HepG2 (cell line): ENCODE data around the gene SULT1B1. TPM values are rescaled to one million over a fixed set of nuclear protein-coding genes. Genes with fewer than 3 reads are reported as not detected.

Source experiments
- ARNT2 ChIP-seq: sonication (generic); formaldehyde crosslinking; IDR thresholded peaks from 2 replicates; pipeline ENCODE4 v1.8.0; 2022; ENCODE audit warnings: mild to moderate bottlenecking, low read depth, missing genetic modification reagents, moderate library complexity
- CBX2 ChIP-seq, 2 experiments: fragments of 200-600 bp in 1 of 2; sonication (generic); formaldehyde crosslinking in 1 of 2; IDR thresholded peaks; 2 replicates each; pipeline versions ENCODE4 v1.7.0 to v1.8.1; 2018 to 2022; ENCODE audit warnings: low read depth in 2 of 2, low read length in 1 of 2, mild to moderate bottlenecking in 1 of 2, missing genetic modification reagents in 1 of 2
- CEBPB ChIP-seq: IDR thresholded peaks from 2 replicates; pipeline ENCODE4 v1.6.1; 2011; ENCODE audit warnings: low read depth, low read length, improper control_type of control experiment, borderline replicate concordance
- FOXA3 ChIP-seq: IDR thresholded peaks from 2 replicates; pipeline ENCODE4 v1.6.1; 2016; ENCODE audit warnings: missing genetic modification reagents, missing compliant biosample characterization
- MAFG ChIP-seq: sonication (generic); formaldehyde crosslinking; IDR thresholded peaks from 2 replicates; pipeline ENCODE4 v1.5.1; 2020; ENCODE audit warnings: mild to moderate bottlenecking, missing genetic modification reagents
- MATR3 ChIP-seq: sonication (generic); formaldehyde crosslinking; IDR thresholded peaks from 2 replicates; pipeline ENCODE4 v1.4.0; 2020; ENCODE audit warnings: missing genetic modification reagents
- MED1 ChIP-seq: sonication (generic); formaldehyde crosslinking; IDR thresholded peaks from 2 replicates; pipeline ENCODE4 v1.4.0; 2020; ENCODE audit warnings: missing genetic modification reagents
- MED13 ChIP-seq: sonication (generic); formaldehyde crosslinking; IDR thresholded peaks from 2 replicates; pipeline ENCODE4 v1.5.0; 2020; ENCODE audit warnings: missing genetic modification reagents
- PHF21A ChIP-seq: sonication (generic); formaldehyde crosslinking; IDR thresholded peaks from 2 replicates; pipeline ENCODE4 v1.5.0; 2020; ENCODE audit warnings: mild to moderate bottlenecking, missing genetic modification reagents
- RBAK ChIP-seq: sonication (generic); formaldehyde crosslinking; IDR thresholded peaks from 2 replicates; pipeline ENCODE4 v1.5.1; 2020; ENCODE audit warnings: mild to moderate bottlenecking, missing genetic modification reagents
- SYNCRIP ChIP-seq: fragments of 200-400 bp; formaldehyde crosslinking; IDR thresholded peaks from 2 replicates; pipeline ENCODE4 v1.6.1; 2018; ENCODE audit warnings: mild to moderate bottlenecking, low read depth, low read length; ENCODE audit not compliant: insufficient read depth
- ZFP1 ChIP-seq: IDR thresholded peaks from 2 replicates; pipeline ENCODE4 v1.6.1; 2016
- ZNF10 ChIP-seq: sonication (generic); formaldehyde crosslinking; IDR thresholded peaks from 2 replicates; pipeline ENCODE4 v1.4.0; 2020; ENCODE audit warnings: mild to moderate bottlenecking, low read depth, missing genetic modification reagents, borderline replicate concordance
- ZNF232 ChIP-seq: sonication (generic); formaldehyde crosslinking; IDR thresholded peaks from 2 replicates; pipeline ENCODE4 v1.4.0; 2020; ENCODE audit warnings: missing genetic modification reagents, borderline replicate concordance
- ZNF264 ChIP-seq: sonication (generic); formaldehyde crosslinking; IDR thresholded peaks from 2 replicates; pipeline ENCODE4 v1.4.0; 2020; ENCODE audit warnings: missing genetic modification reagents
- ZNF672 ChIP-seq: sonication (generic); formaldehyde crosslinking; IDR thresholded peaks from 2 replicates; pipeline ENCODE4 v1.8.1; 2022; ENCODE audit warnings: missing genetic modification reagents
- ZNF749 ChIP-seq: sonication (generic); formaldehyde crosslinking; IDR thresholded peaks from 2 replicates; pipeline ENCODE4 v1.8.0; 2022; ENCODE audit warnings: mild to moderate bottlenecking, missing genetic modification reagents, moderate library complexity, borderline replicate concordance
- ZNF768 ChIP-seq: sonication (generic); formaldehyde crosslinking; IDR thresholded peaks from 2 replicates; pipeline ENCODE4 v1.4.0; 2020; ENCODE audit warnings: missing genetic modification reagents
- polyA plus RNA-seq, 8 experiments: library from polyadenylated mRNA; depleted of rRNA in 3 of 8; stranded (reverse) in 7 of 8; unstranded in 1 of 8; fragments of >200 nt; fragmentation: Illumina TruSeq in 4 of 8; extraction: Trizol in 4 of 8; gene quantifications; 2 replicates each; pipeline versions ENCODE4 v1.2.1 to v1.2.3, GENCODE V29; 2011 to 2016; ENCODE audit warnings: low read depth in 4 of 8, missing spikeins in 1 of 8, mixed read lengths in 1 of 8; ENCODE audit not compliant: insufficient read depth in 1 of 8
- total RNA-seq, 5 experiments: library from RNA; depleted of rRNA; stranded (reverse); fragments of >200 nt; fragmentation: Illumina TruSeq; extraction: Trizol; gene quantifications; 2 replicates each; pipeline ENCODE4 v1.2.3, GENCODE V29; 2016; ENCODE audit warnings: low read depth in 1 of 5
- TF ChIP-seq, protein P1 (sequence below): sonication (generic); formaldehyde crosslinking; IDR thresholded peaks from 2 replicates; pipeline ENCODE4 v1.8.1; 2023; ENCODE audit warnings: mild to moderate bottlenecking, inconsistent platforms, moderate library complexity, missing genetic modification reagents, borderline replicate concordance
- TF ChIP-seq, protein P2 (sequence below): sonication (generic); formaldehyde crosslinking; IDR thresholded peaks from 2 replicates; pipeline ENCODE4 v1.4.0; 2020; ENCODE audit warnings: low read depth, mild to moderate bottlenecking, missing genetic modification reagents
- TF ChIP-seq, protein P3 (sequence below): sonication (generic); formaldehyde crosslinking; IDR thresholded peaks from 2 replicates; pipeline ENCODE4 v1.4.0; 2020; ENCODE audit warnings: mild to moderate bottlenecking, missing genetic modification reagents
- TF ChIP-seq, protein P4 (sequence below): sonication (generic); formaldehyde crosslinking; IDR thresholded peaks from 2 replicates; pipeline ENCODE4; 2020; ENCODE audit warnings: missing genetic modification reagents, mild to moderate bottlenecking, borderline replicate concordance

The SULT1B1 gene
- total and polyA plus RNA-seq, 2 of the 13 experiments (the other 11 are each of a cell fraction or from before 2014, with no cell fraction given), result 0.20 to 0.25 TPM

DNA sequence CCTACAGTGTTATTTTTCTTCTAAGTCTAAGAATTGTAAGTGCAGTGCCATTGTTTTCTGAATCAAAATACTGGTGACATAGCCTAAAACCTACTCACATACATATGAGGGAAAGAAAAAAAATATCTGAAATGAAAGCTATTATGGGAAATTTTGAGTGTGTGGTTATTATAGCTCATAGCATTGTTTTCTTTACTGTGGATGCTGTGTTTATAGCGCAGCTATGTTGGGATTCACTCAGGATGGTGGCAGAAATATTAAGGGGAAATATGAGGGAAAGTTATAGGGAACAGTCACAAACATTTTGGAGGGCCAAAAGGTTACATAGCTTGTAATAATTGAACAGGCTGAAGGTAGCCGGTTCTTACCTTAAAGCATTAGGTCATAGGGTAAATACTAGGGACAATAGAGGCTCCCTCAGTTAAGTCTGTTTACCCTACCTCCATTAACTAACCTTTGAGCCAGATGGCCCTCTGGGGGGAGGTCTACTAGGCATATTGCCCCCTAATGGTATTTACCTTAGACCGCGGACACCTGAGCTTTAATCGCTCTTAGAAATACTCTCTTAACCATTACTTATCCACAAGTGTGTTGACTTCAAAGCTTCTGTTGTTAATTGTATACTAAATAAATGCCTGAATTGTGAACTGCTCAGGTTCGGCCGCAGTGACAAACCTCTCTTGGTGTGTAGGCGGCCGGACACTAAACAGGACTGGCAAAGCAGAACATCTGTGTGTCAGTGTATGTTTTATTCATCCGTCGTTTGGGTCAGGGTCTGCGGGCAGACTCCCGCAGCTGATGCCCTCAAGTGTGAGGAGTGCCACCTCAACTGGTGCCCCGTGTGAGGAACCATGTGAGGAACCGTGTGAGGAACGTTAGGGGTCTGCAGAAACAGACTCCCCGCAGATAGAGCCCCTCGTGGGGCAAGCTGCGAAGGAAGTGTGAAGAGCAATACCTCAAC is 21.3 kb upstream of the SULT1B1 start (continued):
- TF ChIP-seq, protein P1, sequence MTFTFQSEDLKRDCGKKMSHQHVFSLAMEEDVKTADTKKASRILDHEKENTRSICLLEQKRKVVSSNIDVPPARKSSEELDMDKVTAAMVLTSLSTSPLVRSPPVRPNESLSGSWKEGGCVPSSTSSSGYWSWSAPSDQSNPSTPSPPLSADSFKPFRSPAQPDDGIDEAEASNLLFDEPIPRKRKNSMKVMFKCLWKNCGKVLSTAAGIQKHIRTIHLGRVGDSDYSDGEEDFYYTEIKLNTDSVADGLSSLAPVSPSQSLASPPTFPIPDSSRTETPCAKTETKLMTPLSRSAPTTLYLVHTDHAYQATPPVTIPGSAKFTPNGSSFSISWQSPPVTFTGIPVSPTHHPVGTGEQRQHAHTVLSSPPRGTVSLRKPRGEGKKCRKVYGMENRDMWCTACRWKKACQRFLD, result no peak
- TF ChIP-seq ZNF672 (CRISPR knock-in tag), result no peak
- TF ChIP-seq ZNF10 (CRISPR knock-in tag), result no peak
- no peak for TF ChIP-seq ZNF768 (CRISPR knock-in tag)
- peak; percentile 87 for TF ChIP-seq MED1 (CRISPR knock-in tag)
- TF ChIP-seq FOXA3 (CRISPR knock-in tag), result peak; percentile 96
- no peak for TF ChIP-seq RBAK (CRISPR knock-in tag)
- TF ChIP-seq, protein P2, sequence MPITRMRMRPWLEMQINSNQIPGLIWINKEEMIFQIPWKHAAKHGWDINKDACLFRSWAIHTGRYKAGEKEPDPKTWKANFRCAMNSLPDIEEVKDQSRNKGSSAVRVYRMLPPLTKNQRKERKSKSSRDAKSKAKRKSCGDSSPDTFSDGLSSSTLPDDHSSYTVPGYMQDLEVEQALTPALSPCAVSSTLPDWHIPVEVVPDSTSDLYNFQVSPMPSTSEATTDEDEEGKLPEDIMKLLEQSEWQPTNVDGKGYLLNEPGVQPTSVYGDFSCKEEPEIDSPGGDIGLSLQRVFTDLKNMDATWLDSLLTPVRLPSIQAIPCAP (CRISPR knock-in tag), result no peak
- TF ChIP-seq ZFP1 (CRISPR knock-in tag), result peak; percentile 61; the same call in 1 of the 2 replicates
- TF ChIP-seq ARNT2, result no peak
- peak; percentile 86 for TF ChIP-seq PHF21A (CRISPR knock-in tag)
- TF ChIP-seq SYNCRIP, result no peak
- TF ChIP-seq, protein P3, sequence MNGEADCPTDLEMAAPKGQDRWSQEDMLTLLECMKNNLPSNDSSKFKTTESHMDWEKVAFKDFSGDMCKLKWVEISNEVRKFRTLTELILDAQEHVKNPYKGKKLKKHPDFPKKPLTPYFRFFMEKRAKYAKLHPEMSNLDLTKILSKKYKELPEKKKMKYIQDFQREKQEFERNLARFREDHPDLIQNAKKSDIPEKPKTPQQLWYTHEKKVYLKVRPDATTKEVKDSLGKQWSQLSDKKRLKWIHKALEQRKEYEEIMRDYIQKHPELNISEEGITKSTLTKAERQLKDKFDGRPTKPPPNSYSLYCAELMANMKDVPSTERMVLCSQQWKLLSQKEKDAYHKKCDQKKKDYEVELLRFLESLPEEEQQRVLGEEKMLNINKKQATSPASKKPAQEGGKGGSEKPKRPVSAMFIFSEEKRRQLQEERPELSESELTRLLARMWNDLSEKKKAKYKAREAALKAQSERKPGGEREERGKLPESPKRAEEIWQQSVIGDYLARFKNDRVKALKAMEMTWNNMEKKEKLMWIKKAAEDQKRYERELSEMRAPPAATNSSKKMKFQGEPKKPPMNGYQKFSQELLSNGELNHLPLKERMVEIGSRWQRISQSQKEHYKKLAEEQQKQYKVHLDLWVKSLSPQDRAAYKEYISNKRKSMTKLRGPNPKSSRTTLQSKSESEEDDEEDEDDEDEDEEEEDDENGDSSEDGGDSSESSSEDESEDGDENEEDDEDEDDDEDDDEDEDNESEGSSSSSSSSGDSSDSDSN, result no peak
- TF ChIP-seq MED13 (CRISPR knock-in tag), result peak; percentile 87
- no peak for TF ChIP-seq CBX2 (IDR thresholded peaks at IDR 0.05; ENCODE audit: low read depth, low read length)
- TF ChIP-seq CBX2 (CRISPR knock-in tag; IDR thresholded peaks at IDR 0.05; ENCODE audit: low read depth), result no peak
- 0 out of 2 replicates have a peak, but pooled peaks have one; percentile 30 for TF ChIP-seq ZNF749 (CRISPR knock-in tag)
- TF ChIP-seq, protein P4, sequence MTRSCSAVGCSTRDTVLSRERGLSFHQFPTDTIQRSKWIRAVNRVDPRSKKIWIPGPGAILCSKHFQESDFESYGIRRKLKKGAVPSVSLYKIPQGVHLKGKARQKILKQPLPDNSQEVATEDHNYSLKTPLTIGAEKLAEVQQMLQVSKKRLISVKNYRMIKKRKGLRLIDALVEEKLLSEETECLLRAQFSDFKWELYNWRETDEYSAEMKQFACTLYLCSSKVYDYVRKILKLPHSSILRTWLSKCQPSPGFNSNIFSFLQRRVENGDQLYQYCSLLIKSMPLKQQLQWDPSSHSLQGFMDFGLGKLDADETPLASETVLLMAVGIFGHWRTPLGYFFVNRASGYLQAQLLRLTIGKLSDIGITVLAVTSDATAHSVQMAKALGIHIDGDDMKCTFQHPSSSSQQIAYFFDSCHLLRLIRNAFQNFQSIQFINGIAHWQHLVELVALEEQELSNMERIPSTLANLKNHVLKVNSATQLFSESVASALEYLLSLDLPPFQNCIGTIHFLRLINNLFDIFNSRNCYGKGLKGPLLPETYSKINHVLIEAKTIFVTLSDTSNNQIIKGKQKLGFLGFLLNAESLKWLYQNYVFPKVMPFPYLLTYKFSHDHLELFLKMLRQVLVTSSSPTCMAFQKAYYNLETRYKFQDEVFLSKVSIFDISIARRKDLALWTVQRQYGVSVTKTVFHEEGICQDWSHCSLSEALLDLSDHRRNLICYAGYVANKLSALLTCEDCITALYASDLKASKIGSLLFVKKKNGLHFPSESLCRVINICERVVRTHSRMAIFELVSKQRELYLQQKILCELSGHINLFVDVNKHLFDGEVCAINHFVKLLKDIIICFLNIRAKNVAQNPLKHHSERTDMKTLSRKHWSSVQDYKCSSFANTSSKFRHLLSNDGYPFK (CRISPR knock-in tag), result no peak
- no peak for TF ChIP-seq CEBPB
- no peak for TF ChIP-seq MAFG
- no peak for TF ChIP-seq MATR3
- TF ChIP-seq ZNF232 (CRISPR knock-in tag), result no peak
- no peak for TF ChIP-seq ZNF264 (CRISPR knock-in tag)
